Measurements from ENCODE around the gene CD1C. TPM values are rescaled to one million over a fixed set of nuclear protein-coding genes. Genes with fewer than 3 reads are reported as not detected.

Gene CD1C
- total and polyA plus RNA-seq, 10 of the 15 experiments (the other 5 are each of a cell fraction or from before 2014, with no cell fraction given), result 0.82 to 19.0 (median 9.2) TPM

Other genes with a start within 250 kb of the CD1C start
Only the 7 nearest of the 8 such genes appear.
- 0.87 and 0.90 TPM in 2 replicates for gene CD1D, start 109.0 kb upstream of the CD1C start, total RNA-seq (2014; rRNA removed)
- 0.60 and 0.81 TPM in 2 replicates for gene CD1D, start 109.0 kb upstream of the CD1C start, total RNA-seq (2014; rRNA removed; fragmentation: Illumina TruSeq; extraction: Trizol)
- 0.72 and 1.4 TPM in 2 replicates for gene CD1D, start 109.0 kb upstream of the CD1C start, total RNA-seq (2021)
- 0.06 and 0.26 TPM in 2 replicates for gene CD1D, start 109.0 kb upstream of the CD1C start, polyA plus RNA-seq (2011; rRNA removed)
- gene CD1D, start 109.0 kb upstream of the CD1C start, polyA plus RNA-seq (2014; fragmentation: Illumina TruSeq; extraction: Trizol), result 0.44 and 0.65 TPM in 2 replicates
- under 1 TPM; 0.21 to 0.31 TPM for gene CD1D, start 109.0 kb upstream of the CD1C start, polyA plus RNA-seq (2014; fragmentation: Nextera tagmentation; extraction: Ambion mirVana)
- 0.96 and 1.2 TPM in 2 replicates for gene CD1D, start 109.0 kb upstream of the CD1C start, polyA plus RNA-seq (2014; rRNA removed)
- gene CD1D, start 109.0 kb upstream of the CD1C start, polyA plus RNA-seq (2016; fragmentation: Nextera tagmentation; extraction: Ambion mirVana), result not detected
- gene CD1A, start 35.5 kb upstream of the CD1C start, total RNA-seq (2014; rRNA removed), result 0.49 and 0.56 TPM in 2 replicates
- 0.58 and 0.69 TPM in 2 replicates for gene CD1A, start 35.5 kb upstream of the CD1C start, total RNA-seq (2014; rRNA removed; fragmentation: Illumina TruSeq; extraction: Trizol)
- 0.48 and 0.85 TPM in 2 replicates for gene CD1A, start 35.5 kb upstream of the CD1C start, total RNA-seq (2021)
- gene CD1A, start 35.5 kb upstream of the CD1C start, polyA plus RNA-seq (2011; rRNA removed), result 0.26 and 0.39 TPM in 2 replicates
- gene CD1A, start 35.5 kb upstream of the CD1C start, polyA plus RNA-seq (2014; fragmentation: Illumina TruSeq; extraction: Trizol), result 1.0 and 1.1 TPM in 2 replicates
- under 1 TPM; 0.53 to 0.80 TPM for gene CD1A, start 35.5 kb upstream of the CD1C start, polyA plus RNA-seq (2014; fragmentation: Nextera tagmentation; extraction: Ambion mirVana)
- gene CD1A, start 35.5 kb upstream of the CD1C start, polyA plus RNA-seq (2014; rRNA removed), result 0.40 and 0.63 TPM in 2 replicates
- under 1 TPM in 1 of 2 experiments, not detected in 1; 0.13 TPM for gene CD1A, start 35.5 kb upstream of the CD1C start, polyA plus RNA-seq (2016; fragmentation: Nextera tagmentation; extraction: Ambion mirVana)
- not detected in 2 replicates for gene CD1B, start 41.6 kb downstream of the CD1C start, total RNA-seq (2014; rRNA removed)
- not detected in 2 replicates for gene CD1B, start 41.6 kb downstream of the CD1C start, total RNA-seq (2014; rRNA removed; fragmentation: Illumina TruSeq; extraction: Trizol)
- not detected in 2 replicates for gene CD1B, start 41.6 kb downstream of the CD1C start, total RNA-seq (2021)
- gene CD1B, start 41.6 kb downstream of the CD1C start, polyA plus RNA-seq (2011; rRNA removed), result not detected in 2 replicates
- not detected in 2 replicates for gene CD1B, start 41.6 kb downstream of the CD1C start, polyA plus RNA-seq (2014; fragmentation: Illumina TruSeq; extraction: Trizol)
- gene CD1B, start 41.6 kb downstream of the CD1C start, polyA plus RNA-seq (2014; fragmentation: Nextera tagmentation; extraction: Ambion mirVana), result not detected
- gene CD1B, start 41.6 kb downstream of the CD1C start, polyA plus RNA-seq (2014; rRNA removed), result not detected in 2 replicates
- gene CD1B, start 41.6 kb downstream of the CD1C start, polyA plus RNA-seq (2016; fragmentation: Nextera tagmentation; extraction: Ambion mirVana), result not detected
- gene CD1E, start 64.0 kb downstream of the CD1C start, total RNA-seq (2014; rRNA removed), result not detected in 2 replicates
- gene CD1E, start 64.0 kb downstream of the CD1C start, total RNA-seq (2014; rRNA removed; fragmentation: Illumina TruSeq; extraction: Trizol), result not detected in 2 replicates
- not detected in 2 replicates for gene CD1E, start 64.0 kb downstream of the CD1C start, total RNA-seq (2021)
- gene CD1E, start 64.0 kb downstream of the CD1C start, polyA plus RNA-seq (2011; rRNA removed), result 0.05 TPM in 1 of 2 replicates, not detected in the other
- gene CD1E, start 64.0 kb downstream of the CD1C start, polyA plus RNA-seq (2014; fragmentation: Illumina TruSeq; extraction: Trizol), result 0.07 TPM in 1 of 2 replicates, not detected in the other
- under 1 TPM in 1 of 2 experiments, not detected in 1; 0.05 TPM for gene CD1E, start 64.0 kb downstream of the CD1C start, polyA plus RNA-seq (2014; fragmentation: Nextera tagmentation; extraction: Ambion mirVana)
- not detected in 2 replicates for gene CD1E, start 64.0 kb downstream of the CD1C start, polyA plus RNA-seq (2014; rRNA removed)
- not detected for gene CD1E, start 64.0 kb downstream of the CD1C start, polyA plus RNA-seq (2016; fragmentation: Nextera tagmentation; extraction: Ambion mirVana)
- not detected in 2 replicates for gene OR10T2, start 109.5 kb downstream of the CD1C start, total RNA-seq (2014; rRNA removed)
- gene OR10T2, start 109.5 kb downstream of the CD1C start, total RNA-seq (2014; rRNA removed; fragmentation: Illumina TruSeq; extraction: Trizol), result not detected in 2 replicates
- gene OR10T2, start 109.5 kb downstream of the CD1C start, total RNA-seq (2021), result not detected in 2 replicates
- gene OR10T2, start 109.5 kb downstream of the CD1C start, polyA plus RNA-seq (2011; rRNA removed), result not detected in 2 replicates
- gene OR10T2, start 109.5 kb downstream of the CD1C start, polyA plus RNA-seq (2014; fragmentation: Illumina TruSeq; extraction: Trizol), result not detected in 2 replicates
- not detected for gene OR10T2, start 109.5 kb downstream of the CD1C start, polyA plus RNA-seq (2014; fragmentation: Nextera tagmentation; extraction: Ambion mirVana)
- not detected in 2 replicates for gene OR10T2, start 109.5 kb downstream of the CD1C start, polyA plus RNA-seq (2014; rRNA removed)
- not detected for gene OR10T2, start 109.5 kb downstream of the CD1C start, polyA plus RNA-seq (2016; fragmentation: Nextera tagmentation; extraction: Ambion mirVana)
- gene OR10K2, start 136.3 kb downstream of the CD1C start, total RNA-seq (2014; rRNA removed), result not detected in 2 replicates
- gene OR10K2, start 136.3 kb downstream of the CD1C start, total RNA-seq (2014; rRNA removed; fragmentation: Illumina TruSeq; extraction: Trizol), result not detected in 2 replicates
- gene OR10K2, start 136.3 kb downstream of the CD1C start, total RNA-seq (2021), result not detected in 2 replicates
- not detected in 2 replicates for gene OR10K2, start 136.3 kb downstream of the CD1C start, polyA plus RNA-seq (2011; rRNA removed)
- not detected in 2 replicates for gene OR10K2, start 136.3 kb downstream of the CD1C start, polyA plus RNA-seq (2014; fragmentation: Illumina TruSeq; extraction: Trizol)
- gene OR10K2, start 136.3 kb downstream of the CD1C start, polyA plus RNA-seq (2014; fragmentation: Nextera tagmentation; extraction: Ambion mirVana), result not detected
- gene OR10K2, start 136.3 kb downstream of the CD1C start, polyA plus RNA-seq (2014; rRNA removed), result not detected in 2 replicates
- gene OR10K2, start 136.3 kb downstream of the CD1C start, polyA plus RNA-seq (2016; fragmentation: Nextera tagmentation; extraction: Ambion mirVana), result not detected
- gene OR10K1, start 171.9 kb downstream of the CD1C start, total RNA-seq (2014; rRNA removed), result not detected in 2 replicates
- not detected in 2 replicates for gene OR10K1, start 171.9 kb downstream of the CD1C start, total RNA-seq (2014; rRNA removed; fragmentation: Illumina TruSeq; extraction: Trizol)
- gene OR10K1, start 171.9 kb downstream of the CD1C start, total RNA-seq (2021), result not detected in 2 replicates
- not detected in 2 replicates for gene OR10K1, start 171.9 kb downstream of the CD1C start, polyA plus RNA-seq (2011; rRNA removed)
- not detected in 2 replicates for gene OR10K1, start 171.9 kb downstream of the CD1C start, polyA plus RNA-seq (2014; fragmentation: Illumina TruSeq; extraction: Trizol)
- gene OR10K1, start 171.9 kb downstream of the CD1C start, polyA plus RNA-seq (2014; fragmentation: Nextera tagmentation; extraction: Ambion mirVana), result not detected
- gene OR10K1, start 171.9 kb downstream of the CD1C start, polyA plus RNA-seq (2014; rRNA removed), result not detected in 2 replicates
- gene OR10K1, start 171.9 kb downstream of the CD1C start, polyA plus RNA-seq (2016; fragmentation: Nextera tagmentation; extraction: Ambion mirVana), result not detected

Data from GM12878 (cell line).